Measurements from ENCODE around the gene COL9A2. TPM values are rescaled to one million over a fixed set of nuclear protein-coding genes. Genes with fewer than 3 reads are reported as not detected.

Gene COL9A2
- polyA plus RNA-seq, 1 of the 3 experiments (the other 2 are of a cell fraction): 0.94 TPM

- TF ChIP-seq CTCF (IDR thresholded peaks at IDR 0.05): no peak
- no peak for TF ChIP-seq YY1 (IDR thresholded peaks at IDR 0.05; ENCODE audit: low read depth)
- no peak for TF ChIP-seq USF2 (IDR thresholded peaks at IDR 0.05; ENCODE audit: borderline replicate concordance, low read depth, low read length)
- no peak for TF ChIP-seq RCOR1 (IDR thresholded peaks at IDR 0.05; ENCODE audit: low read length)
- TF ChIP-seq FOSL2 (IDR thresholded peaks at IDR 0.05; ENCODE audit: borderline replicate concordance, low read depth): no peak
- TF ChIP-seq RFX5 (IDR thresholded peaks at IDR 0.05; ENCODE audit: low read length): no peak
- TF ChIP-seq TCF12 (IDR thresholded peaks at IDR 0.05): no peak
- no peak for TF ChIP-seq RAD21 (IDR thresholded peaks at IDR 0.05; ENCODE audit: low read length)
- TF ChIP-seq NFIC (IDR thresholded peaks at IDR 0.05; ENCODE audit: borderline replicate concordance): no peak
- no peak for TF ChIP-seq ZBTB33 (IDR thresholded peaks at IDR 0.05; ENCODE audit: borderline replicate concordance, low read depth)
- no peak for TF ChIP-seq FOXM1 (IDR thresholded peaks at IDR 0.05; ENCODE audit: low read depth)
- TF ChIP-seq TEAD4 (IDR thresholded peaks at IDR 0.05; ENCODE audit: borderline replicate concordance, insufficient read depth): no peak
Measured at GRCh38 chr1:40265919-40266318, 51.2 kb downstream of the COL9A2 start (continued).

DNA sequence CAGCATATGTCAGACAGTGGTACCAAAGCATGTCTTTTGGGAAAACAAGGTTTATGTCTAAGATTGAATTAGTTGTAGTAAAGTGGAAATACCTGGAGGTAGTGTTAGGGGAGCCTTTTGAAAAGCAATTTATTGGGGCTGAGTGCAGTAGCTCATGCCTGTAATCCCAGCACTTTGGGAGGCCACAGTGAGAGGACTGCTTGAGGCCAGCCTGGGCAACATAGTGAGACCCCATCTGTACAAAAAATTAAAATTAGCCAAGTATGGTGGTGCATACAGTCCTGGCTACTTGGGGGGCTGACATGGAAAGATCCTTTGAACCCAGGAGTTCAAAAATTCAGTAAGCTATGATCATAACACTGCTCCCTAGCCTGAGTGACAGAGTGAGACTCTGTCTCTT, 51.8 kb downstream of the COL9A2 start:
- no peak overlapping the region for H3K9ac ChIP-seq
- H3K27ac ChIP-seq (ENCODE audit: low read depth in 2 of 2, low read length in 1 of 2): peak overlapping the region in 1 of 2 experiments; percentile 99; a peak in 2 of 4 replicates
- no peak for DNase-seq
- peaks cover 55 to 62% of the 10 kb centered on the region in 2 experiments for H3K36me3 ChIP-seq (replicated peaks in 1 of 2; ENCODE audit: control insufficient read depth in 1 of 2, insufficient read depth in 2 of 2, low read length in 1 of 2)
- no peaks in the 10 kb centered on the region for H3K9me3 ChIP-seq
- H3K4me1 ChIP-seq (ENCODE audit: control insufficient read depth in 1 of 2, insufficient read depth in 2 of 2, low read depth in 1 of 2, low read length in 1 of 2): no peaks in the 10 kb centered on the region; a peak in 2 of 4 replicates
- H3K4me2 ChIP-seq: no peak overlapping the region
- peaks cover 65% of the 10 kb centered on the region for H3K79me2 ChIP-seq (ENCODE audit: insufficient read depth)
- no peaks in the 10 kb centered on the region for H3K27me3 ChIP-seq (ENCODE audit: insufficient read depth)
- 0 out of 2 replicates have a peak, but pooled peaks cover 4% of the 10 kb centered on the region for H4K20me1 ChIP-seq (ENCODE audit: insufficient read depth)
- no peak overlapping the region for H2AFZ ChIP-seq (ENCODE audit: low read depth)
- H3K4me3 ChIP-seq (ENCODE audit: low read depth in 2 of 2, low read length in 1 of 2): no peak overlapping the region
- no peaks in the 10 kb centered on the region for H3K9me2 ChIP-seq
- H3F3A ChIP-seq (replicated peaks; ENCODE audit: insufficient read depth): peaks cover 28% of the 10 kb centered on the region
- ChIA-PET CTCF (interaction anchor here (0.6 to 1.4 kb wide), 5 partner anchors 73 to 713 kb away, joined by 3 to 4 read pairs (median 3); no protein-coding TSS in a partner anchor), POLR2A (no interaction called here)
- TF ChIP-seq CTCF (IDR thresholded peaks at IDR 0.05): no peak
- TF ChIP-seq NRF1 (IDR thresholded peaks at IDR 0.05; ENCODE audit: low read depth, low read length): no peak
- no peak for TF ChIP-seq YY1 (IDR thresholded peaks at IDR 0.05; ENCODE audit: low read depth)
- TF ChIP-seq CHD2 (IDR thresholded peaks at IDR 0.05; ENCODE audit: low read length, partially characterized antibody): no peak
- no peak for TF ChIP-seq POLR2AphosphoS5 (IDR thresholded peaks at IDR 0.05; ENCODE audit: low read depth, low read length)
- no peak for TF ChIP-seq RCOR1 (IDR thresholded peaks at IDR 0.05; ENCODE audit: low read length)
- TF ChIP-seq, protein P1, sequence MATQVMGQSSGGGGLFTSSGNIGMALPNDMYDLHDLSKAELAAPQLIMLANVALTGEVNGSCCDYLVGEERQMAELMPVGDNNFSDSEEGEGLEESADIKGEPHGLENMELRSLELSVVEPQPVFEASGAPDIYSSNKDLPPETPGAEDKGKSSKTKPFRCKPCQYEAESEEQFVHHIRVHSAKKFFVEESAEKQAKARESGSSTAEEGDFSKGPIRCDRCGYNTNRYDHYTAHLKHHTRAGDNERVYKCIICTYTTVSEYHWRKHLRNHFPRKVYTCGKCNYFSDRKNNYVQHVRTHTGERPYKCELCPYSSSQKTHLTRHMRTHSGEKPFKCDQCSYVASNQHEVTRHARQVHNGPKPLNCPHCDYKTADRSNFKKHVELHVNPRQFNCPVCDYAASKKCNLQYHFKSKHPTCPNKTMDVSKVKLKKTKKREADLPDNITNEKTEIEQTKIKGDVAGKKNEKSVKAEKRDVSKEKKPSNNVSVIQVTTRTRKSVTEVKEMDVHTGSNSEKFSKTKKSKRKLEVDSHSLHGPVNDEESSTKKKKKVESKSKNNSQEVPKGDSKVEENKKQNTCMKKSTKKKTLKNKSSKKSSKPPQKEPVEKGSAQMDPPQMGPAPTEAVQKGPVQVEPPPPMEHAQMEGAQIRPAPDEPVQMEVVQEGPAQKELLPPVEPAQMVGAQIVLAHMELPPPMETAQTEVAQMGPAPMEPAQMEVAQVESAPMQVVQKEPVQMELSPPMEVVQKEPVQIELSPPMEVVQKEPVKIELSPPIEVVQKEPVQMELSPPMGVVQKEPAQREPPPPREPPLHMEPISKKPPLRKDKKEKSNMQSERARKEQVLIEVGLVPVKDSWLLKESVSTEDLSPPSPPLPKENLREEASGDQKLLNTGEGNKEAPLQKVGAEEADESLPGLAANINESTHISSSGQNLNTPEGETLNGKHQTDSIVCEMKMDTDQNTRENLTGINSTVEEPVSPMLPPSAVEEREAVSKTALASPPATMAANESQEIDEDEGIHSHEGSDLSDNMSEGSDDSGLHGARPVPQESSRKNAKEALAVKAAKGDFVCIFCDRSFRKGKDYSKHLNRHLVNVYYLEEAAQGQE (IDR thresholded peaks at IDR 0.05; ENCODE audit: low read depth, low read length): no peak
- TF ChIP-seq, protein P2, sequence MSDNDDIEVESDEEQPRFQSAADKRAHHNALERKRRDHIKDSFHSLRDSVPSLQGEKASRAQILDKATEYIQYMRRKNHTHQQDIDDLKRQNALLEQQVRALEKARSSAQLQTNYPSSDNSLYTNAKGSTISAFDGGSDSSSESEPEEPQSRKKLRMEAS (IDR thresholded peaks at IDR 0.05; ENCODE audit: low read depth): no peak
- no peak for TF ChIP-seq RAD21 (IDR thresholded peaks at IDR 0.05; ENCODE audit: low read length)
- no peak for TF ChIP-seq ZBTB33 (IDR thresholded peaks at IDR 0.05; ENCODE audit: borderline replicate concordance, low read depth)
- TF ChIP-seq SMC3 (IDR thresholded peaks at IDR 0.05; ENCODE audit: low read depth, low read length): no peak

All from SK-N-SH (cell line).